Right ventricle myocardium inferior (tissue), 1 donor: ENCODE measurements around the gene FXYD6. TPM values are rescaled to one million over a fixed set of nuclear protein-coding genes. Genes with fewer than 3 reads are reported as not detected.
A peak's percentile ranks its signal among the peaks of the same experiment; 100 is the strongest.
"Not testable (repeated sequence)": the region's sequence is repeated elsewhere in the genome, so short reads cannot be mapped to it uniquely, and the experiment has no call there.

Source experiments
- ATAC-seq: fragments of 200-7000 bp; cut with Tn5 transposase; one replicate; pipeline ENCODE4 v1.9.1; 2020; ENCODE audit warnings: mild to moderate bottlenecking, moderate library complexity
- DNase-seq: peaks from one replicate; pipeline ENCODE4 v3.0.0; 2021; ENCODE audit errors: missing footprints
- intact Hi-C: fragments of 100-400 bp; cut with DNase I; formaldehyde crosslinking; loops from one replicate; pipeline ENCODE4 v1.11.0; 2022
- total RNA-seq: library from RNA; stranded (reverse); fragmentation: NEBNext Ultra II Directional; extraction: Animal tissue kit (Norgen Biotek cat#: 25700); gene quantifications from one replicate; pipeline ENCODE4 v1.2.1, GENCODE V29; 2021
- donor health status: DM: no; HTN: yes; CAD: no; lungs with severe emphysema.

FXYD6 gene
- total RNA-seq, 1 donor from 2014 or later: 41.2 TPM

- peak; percentile 7 for ATAC-seq
- intact Hi-C loops: no loop called here
- peak; percentile 79 for DNase-seq
These were observed 61.1 kb downstream of the FXYD6 start for GRCh38 chr11:117815262-117815803.

DNA sequence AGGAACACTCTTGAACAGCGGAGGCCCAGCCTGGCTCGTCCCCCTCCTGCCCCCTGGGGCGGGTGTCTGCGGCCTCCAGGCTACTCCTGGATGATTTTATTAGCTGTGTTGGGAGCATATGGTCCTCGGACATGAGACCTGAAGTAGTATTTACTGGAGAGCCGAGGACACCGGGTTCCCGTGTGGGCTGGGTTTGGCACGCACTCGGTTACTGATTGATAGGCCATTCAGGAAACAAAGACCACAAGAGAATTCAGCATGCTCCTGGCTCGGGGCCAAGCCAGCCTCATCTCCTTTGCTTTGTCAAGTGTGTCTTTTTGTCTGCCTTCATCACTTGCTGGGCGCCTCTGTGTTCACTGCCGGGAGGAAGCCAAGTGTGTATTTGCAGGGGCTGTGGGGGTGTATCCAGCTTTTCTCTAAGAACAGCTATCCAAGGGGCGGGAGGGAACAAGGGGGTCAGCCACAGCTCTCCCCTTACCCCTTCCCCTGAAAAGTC is 61.6 kb downstream of the FXYD6 start:
- intact Hi-C loops: no loop called here
- peak; percentile 81 for DNase-seq
- ATAC-seq: peak; percentile 7

- DNase-seq (no peak), ATAC-seq (no peak)
- intact Hi-C loops: no loop called here
These were observed 62.2 kb downstream of the FXYD6 start for GRCh38 chr11:117814204-117814765.

DNA sequence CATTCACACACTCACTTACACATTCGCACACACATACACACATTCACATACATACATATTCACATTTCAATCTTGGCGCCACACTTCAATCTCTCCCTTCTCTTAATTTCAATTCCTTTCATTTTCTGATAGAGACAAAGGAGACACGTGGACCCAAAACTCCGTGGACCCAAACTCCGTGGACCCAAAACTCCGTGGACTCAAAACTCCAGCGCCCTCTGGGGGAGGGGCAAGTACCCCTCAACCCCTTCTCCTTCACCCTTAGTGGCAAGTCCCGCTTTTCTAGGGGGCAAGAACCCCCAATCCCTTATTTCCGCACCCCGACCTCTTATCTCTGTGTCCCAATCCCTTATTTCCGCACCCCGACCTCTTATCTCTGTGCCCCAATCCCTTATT is 66.4 kb downstream of the FXYD6 start:
- intact Hi-C loops, DNase-seq, ATAC-seq: not testable (repeated sequence)

GRCh38 chr11:117809236-117810055 is 67.0 kb downstream of the FXYD6 start:
- ATAC-seq (peak; percentile 95), DNase-seq (peak; percentile 85)
- intact Hi-C loops: loop anchor here (2.0 to 5.0 kb wide), 2 partner anchors 243 to 367 kb away; no protein-coding TSS in a partner anchor

GRCh38 chr11:117808784-117809183 is 67.7 kb downstream of the FXYD6 start:
- DNase-seq (peak; percentile 70), ATAC-seq (peak; percentile 26)
- intact Hi-C loops: loop anchor here (2.0 to 5.0 kb wide), 2 partner anchors 244 to 366 kb away; no protein-coding TSS in a partner anchor

- ATAC-seq: peak; percentile 54
- DNase-seq: peak; percentile 91
These were observed 68.8 kb downstream of the FXYD6 start for GRCh38 chr11:117807482-117808327.

GRCh38 chr11:117806846-117807245 is 69.6 kb downstream of the FXYD6 start:
- ATAC-seq (no peak), DNase-seq (peak; percentile 69)
- intact Hi-C loops: loop anchor here (5.0 kb wide), 1 partner anchor 245 kb away; no protein-coding TSS in a partner anchor

More at GRCh38 chr11:117807482-117808327, 68.8 kb downstream of the FXYD6 start:
- intact Hi-C loops: loop anchor here (2.0 to 5.0 kb wide), 2 partner anchors 245 to 365 kb away; no protein-coding TSS in a partner anchor

DNA sequence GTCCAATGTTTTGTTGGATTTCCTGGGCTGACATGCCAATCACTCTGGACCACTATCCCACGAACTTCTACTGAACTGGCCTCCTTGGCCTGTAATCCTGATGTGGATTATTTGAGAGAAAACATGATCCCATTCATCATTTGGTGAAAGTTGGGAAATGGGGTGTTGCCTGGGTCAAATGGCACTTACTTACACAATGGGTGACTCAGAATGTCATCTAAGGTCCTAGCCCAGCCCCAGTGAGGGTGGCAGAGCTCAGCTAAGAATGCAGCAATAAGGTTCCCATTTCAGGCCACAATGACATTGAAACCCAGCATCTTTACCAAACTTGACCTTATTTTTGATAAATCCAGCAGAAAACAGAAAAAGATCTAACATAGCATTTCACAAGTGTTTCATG is 71.4 kb downstream of the FXYD6 start:
- ATAC-seq (no peak), DNase-seq (no peak)
- intact Hi-C loops: loop anchor here (5.0 kb wide), 1 partner anchor 247 kb away; no protein-coding TSS in a partner anchor

DNA sequence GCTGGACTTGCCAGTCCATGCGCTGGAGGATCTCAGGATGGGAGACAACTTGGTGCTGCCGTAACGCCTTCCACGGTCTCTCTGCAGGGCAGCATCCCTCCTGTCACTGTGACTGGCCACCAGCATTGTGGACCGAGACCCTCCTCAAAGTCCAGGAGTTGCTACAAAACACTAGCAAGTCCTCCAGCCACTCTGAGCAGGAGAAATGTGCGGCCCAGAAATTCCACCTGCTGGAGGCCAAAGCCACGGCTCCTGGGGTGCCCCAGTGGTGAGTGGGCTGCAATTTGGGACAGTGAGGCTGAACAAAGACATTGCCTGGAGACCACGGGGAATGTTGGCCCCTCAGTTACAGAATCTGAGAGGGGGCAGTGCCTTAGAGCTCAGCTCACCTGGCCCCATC is 72.6 kb downstream of the FXYD6 start:
- intact Hi-C loops: no loop called here
- no peak for ATAC-seq
- DNase-seq: no peak

DNA sequence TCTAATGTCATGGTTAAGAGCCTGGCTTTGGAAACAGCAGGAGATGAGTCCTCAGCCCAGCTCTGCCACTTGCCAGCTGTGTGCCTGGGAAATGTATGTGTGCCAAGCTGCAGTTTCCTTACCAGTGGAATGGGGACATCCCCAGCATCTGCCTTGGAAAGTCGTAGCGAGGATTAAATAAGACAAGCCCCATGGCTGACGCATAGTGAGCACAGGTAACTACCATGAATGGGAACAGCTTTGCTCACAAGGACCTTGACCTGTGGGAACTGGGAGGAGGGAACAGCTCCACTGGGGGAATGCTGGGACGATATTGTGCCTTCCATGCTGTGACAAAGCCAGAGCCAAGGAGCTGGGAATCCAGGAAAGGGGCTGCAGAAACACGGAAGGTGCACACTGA is 76.8 kb downstream of the FXYD6 start:
- DNase-seq (no peak), ATAC-seq (no peak)
- intact Hi-C loops: no loop called here

DNA sequence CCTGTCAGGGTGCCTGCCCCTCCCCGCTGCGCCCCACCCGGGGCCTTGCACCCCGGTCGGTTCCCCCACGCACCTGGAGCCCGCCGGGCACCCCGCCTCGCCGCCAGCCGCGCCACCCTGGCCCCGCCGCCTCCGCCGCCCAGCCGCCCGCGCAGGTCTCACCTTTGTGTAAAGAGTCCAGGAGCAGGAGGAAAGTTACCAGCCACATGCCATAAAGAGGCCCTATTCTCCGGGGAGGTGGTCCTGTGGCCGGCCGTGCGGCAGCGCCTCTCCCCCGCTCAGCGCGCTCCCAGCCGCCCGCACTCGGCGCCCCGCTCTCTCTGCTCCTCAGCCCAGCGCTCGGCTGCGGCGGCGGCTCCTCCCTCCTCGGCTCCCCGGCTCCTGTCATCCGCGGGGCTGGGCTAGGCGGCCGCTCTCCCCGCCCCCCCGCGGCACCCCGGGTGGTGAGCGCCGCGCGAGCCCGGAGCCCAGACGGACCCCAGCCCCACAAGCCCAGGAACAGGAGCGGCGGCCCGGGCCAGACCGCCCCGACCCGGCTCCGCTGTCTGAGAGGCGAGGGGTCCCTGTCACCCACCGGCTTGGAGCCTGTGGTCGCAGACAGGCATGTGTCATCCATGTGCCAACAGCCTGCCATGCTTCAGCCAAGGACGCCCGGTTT is 79.5 kb downstream of the FXYD6 start, which contains the start of gene DSCAML1:
TSS of gene DSCAML1 (minus strand) at position 345 of the 658 bp plus-strand sequence. CDS start at position 208, 137 bp downstream.
- no peak for DNase-seq

DNA sequence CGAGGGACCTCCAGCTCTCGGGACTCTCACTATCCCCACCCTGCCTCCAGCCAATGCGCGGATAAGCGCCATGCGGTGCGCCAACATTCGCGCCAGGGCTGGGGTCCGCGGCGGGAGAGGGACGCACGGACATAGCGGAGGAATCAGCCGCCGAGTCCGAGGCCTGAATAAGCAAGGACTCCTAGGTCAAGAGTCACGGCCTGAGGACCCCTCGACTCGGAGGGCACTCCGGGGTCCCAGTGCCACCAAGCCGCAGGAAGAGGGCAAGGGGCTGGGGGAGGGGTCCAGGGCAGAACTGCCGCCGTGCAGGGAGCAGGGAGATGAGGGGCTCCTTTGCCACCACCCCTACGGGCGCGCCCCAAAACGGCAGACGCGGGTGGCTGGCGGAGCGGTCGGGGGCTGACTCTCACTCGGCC is 80.0 kb downstream of the FXYD6 start:
- ATAC-seq (no peak), DNase-seq (no peak)
- intact Hi-C loops: no loop called here

More for the DNA sequence above, 79.5 kb downstream of the FXYD6 start, which contains the start of gene DSCAML1:
- peak; percentile 70 for ATAC-seq
- intact Hi-C loops: no loop called here

DNA sequence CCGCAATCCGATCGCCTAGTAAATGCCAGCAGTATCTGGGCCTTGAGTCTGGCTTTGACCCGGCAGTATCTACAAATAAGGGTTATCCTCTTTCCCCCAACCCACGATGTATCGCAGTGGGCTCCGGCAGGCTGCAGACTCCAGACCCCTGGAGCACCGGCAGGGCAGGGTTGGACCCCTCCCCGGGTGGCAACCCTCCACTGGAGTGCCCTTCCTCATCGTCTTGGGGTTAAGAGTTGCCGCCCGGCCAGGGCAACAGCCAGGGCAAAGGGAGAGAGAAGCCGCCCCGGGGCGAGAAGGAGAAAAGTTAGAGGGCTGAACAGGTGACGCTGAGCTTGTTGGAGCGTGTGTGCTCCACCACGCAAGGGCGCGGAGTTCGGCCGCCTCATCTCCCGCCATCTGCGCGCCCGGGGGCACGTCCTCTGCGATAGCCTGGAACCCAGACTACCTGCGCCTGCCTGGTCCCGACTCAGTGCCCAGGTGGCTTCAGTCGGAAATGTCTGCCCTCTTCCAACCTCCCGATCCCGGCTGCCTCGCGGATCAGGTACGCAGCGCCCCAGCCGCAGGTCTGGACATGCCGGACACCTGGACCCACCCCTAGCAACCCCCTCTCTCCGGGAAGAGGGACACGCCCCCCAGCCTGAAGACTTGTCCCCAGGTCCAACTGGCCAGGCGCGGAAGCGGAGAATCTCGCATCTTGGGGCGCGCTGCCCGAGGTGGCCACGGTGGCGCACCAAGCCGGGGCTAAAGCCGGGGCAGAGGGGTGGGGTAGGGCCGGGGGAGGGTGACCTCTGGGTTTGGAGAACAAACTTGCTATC is 80.6 kb downstream of the FXYD6 start:
- intact Hi-C loops: no loop called here
- DNase-seq: no peak
- ATAC-seq: no peak

DNA sequence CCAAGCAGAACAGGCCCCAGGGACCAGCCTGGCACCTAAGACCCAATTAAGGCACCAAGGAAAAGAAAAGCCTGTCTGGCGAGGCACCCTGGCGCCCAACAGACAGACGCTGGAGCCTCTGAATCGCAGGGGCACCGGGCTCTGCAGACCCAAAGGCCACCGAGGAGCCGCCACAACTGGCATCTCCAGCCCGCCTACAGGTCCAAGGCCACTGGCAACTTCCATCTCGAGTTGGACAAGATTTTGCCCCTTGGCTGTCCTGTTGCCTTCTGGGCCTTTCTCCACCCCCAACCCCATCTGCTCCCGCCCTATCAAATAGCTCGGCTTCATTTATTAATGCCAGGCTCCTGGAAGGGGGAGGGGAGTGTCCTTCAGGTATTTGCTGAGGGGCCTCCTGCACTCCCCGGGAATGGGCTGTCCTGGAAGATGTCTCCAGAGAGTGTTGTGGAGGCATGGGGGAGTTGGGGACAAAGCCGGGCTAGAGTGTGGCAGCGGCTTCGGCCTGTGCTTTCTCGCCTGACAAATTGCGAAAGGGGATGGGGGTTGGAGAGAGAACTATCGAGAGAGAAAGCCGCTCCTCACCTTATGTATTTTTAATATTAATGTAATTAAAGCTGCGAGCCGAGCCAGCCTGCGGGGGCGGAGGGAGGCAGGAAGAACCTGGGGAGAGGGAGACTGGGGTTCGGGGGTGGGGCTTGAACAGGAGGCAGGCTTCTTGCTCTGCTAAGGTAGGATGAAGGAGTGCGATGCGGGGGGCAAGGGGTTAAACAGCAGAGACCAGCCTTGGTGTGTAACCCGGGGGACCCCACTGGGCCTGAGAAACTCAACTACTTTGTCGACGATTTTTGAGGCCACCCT is 81.5 kb downstream of the FXYD6 start:
- intact Hi-C loops: no loop called here
- no peak for DNase-seq
- no peak for ATAC-seq

DNA sequence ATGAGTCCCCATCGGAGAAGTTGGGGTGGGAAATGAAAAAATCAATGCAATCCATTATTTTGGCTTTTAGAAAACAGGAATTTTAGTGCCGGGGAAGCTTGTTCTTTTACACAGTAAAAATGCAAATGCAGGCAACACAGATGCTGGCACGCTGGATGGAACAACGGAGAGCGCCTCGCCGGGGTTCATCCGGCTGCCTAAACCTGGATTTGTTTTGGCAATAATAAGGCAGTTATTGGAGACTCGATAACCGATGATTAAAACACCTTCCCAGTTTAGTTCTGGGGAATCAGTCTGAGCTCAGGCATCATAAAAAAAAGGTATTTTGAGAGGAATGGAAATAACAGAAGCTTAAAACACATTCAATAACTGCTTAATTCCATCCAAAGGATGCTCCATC is 82.3 kb downstream of the FXYD6 start:
- intact Hi-C loops: no loop called here
- no peak for DNase-seq
- ATAC-seq: no peak
